Measurements from ENCODE around the gene SPATA1. TPM values are rescaled to one million over a fixed set of nuclear protein-coding genes. Genes with fewer than 3 reads are reported as not detected.

Gene SPATA1
- total RNA-seq, 2 experiments from 2014 or later, result 1.4 to 4.8 TPM

GRCh38 chr1:84571150-84571535, 65.0 kb downstream of the SPATA1 start:
- ChIA-PET POLR2A (no interaction called here), CTCF (ENCODE audit: unreplicated experiment) (no interaction called here)
- H3K4me2 ChIP-seq (ENCODE audit: low read length), result no peak overlapping the region
- intact Hi-C loops (cut with micrococcal nuclease; ENCODE audit: unreplicated experiment), result loop anchor here (5.0 kb wide), 2 partner anchors 121 to 494 kb away; partner anchors contain the start of gene SSX2IP
- H3K9me2 ChIP-seq (ENCODE audit: insufficient read depth, low read length), result no peaks in the 10 kb centered on the region
- H3K4me1 ChIP-seq (ENCODE audit: insufficient read depth, low read length, poor library complexity, severe bottlenecking), result peaks cover 20% of the 10 kb centered on the region
- no peak overlapping the region for H2AFZ ChIP-seq (ENCODE audit: low read length)
- H3K27ac ChIP-seq (ENCODE audit: low read depth, low read length, poor library complexity, severe bottlenecking), result no peak overlapping the region
- DNase-seq (ENCODE audit: low spot score), result no peak
- no peaks in the 10 kb centered on the region for H4K20me1 ChIP-seq (ENCODE audit: insufficient read depth, low read length)
- no peak overlapping the region for H3K4me3 ChIP-seq (ENCODE audit: low read depth, low read length, poor library complexity, severe bottlenecking)
- TF ChIP-seq CTCF (conservative IDR thresholded peaks at IDR 0.05; ENCODE audit: low read length) (no peak), EZH2phosphoT487 (IDR thresholded peaks at IDR 0.05; ENCODE audit: borderline replicate concordance, low read depth, low read length) (no peak)
- peaks cover 4% of the 10 kb centered on the region; the same call in 1 of the 2 replicates for H3K36me3 ChIP-seq (ENCODE audit: insufficient read depth, low read length)
- no peaks in the 10 kb centered on the region for H3K9me3 ChIP-seq (ENCODE audit: low read length)
- H3K79me2 ChIP-seq (ENCODE audit: insufficient read depth, low read depth, low read length), result peaks cover 6% of the 10 kb centered on the region; the same call in 1 of the 2 replicates
- no TSS peak for BruUV-seq (replicated peaks)

- BruUV-seq (replicated peaks), result TSS peak; percentile 75
- Histone ChIP-seq H3K4me3 (ENCODE audit: low read depth, low read length, poor library complexity, severe bottlenecking) (peak overlapping the region; percentile 72), H3K79me2 (ENCODE audit: insufficient read depth, low read depth, low read length) (peaks cover 6% of the 10 kb centered on the region; the same call in 1 of the 2 replicates), H3K27ac (ENCODE audit: low read depth, low read length, poor library complexity, severe bottlenecking) (peak overlapping the region; percentile 81), H4K20me1 (ENCODE audit: insufficient read depth, low read length) (no peaks in the 10 kb centered on the region), H3K9me2 (ENCODE audit: insufficient read depth, low read length) (no peaks in the 10 kb centered on the region), H3K36me3 (ENCODE audit: insufficient read depth, low read length) (peaks cover 4% of the 10 kb centered on the region; the same call in 1 of the 2 replicates), H2AFZ (ENCODE audit: low read length) (peak overlapping the region; percentile 59), H3K4me2 (ENCODE audit: low read length) (peak overlapping the region; percentile 89), H3K9me3 (ENCODE audit: low read length) (no peaks in the 10 kb centered on the region), H3K4me1 (ENCODE audit: insufficient read depth, low read length, poor library complexity, severe bottlenecking) (peaks cover 20% of the 10 kb centered on the region)
- ChIA-PET POLR2A (interaction anchor here (0.5 to 3.0 kb wide), 28 partner anchors 9 to 828 kb away, joined by 3 to 16 read pairs (median 4); partner anchors contain the start of genes GNG5, PRKACB, SAMD13 and SPATA1), CTCF (ENCODE audit: unreplicated experiment) (interaction anchor here (0.6 to 1.1 kb wide), 5 partner anchors 11 to 430 kb away, joined by 3 to 5 read pairs (median 3); partner anchors contain the start of gene PRKACB)
- no peak for TF ChIP-seq EZH2phosphoT487 (IDR thresholded peaks at IDR 0.05; ENCODE audit: borderline replicate concordance, low read depth, low read length)
- TF ChIP-seq CTCF (conservative IDR thresholded peaks at IDR 0.05; ENCODE audit: low read length), result no peak
- intact Hi-C loops (cut with micrococcal nuclease; ENCODE audit: unreplicated experiment), result loop anchor here (5.0 kb wide), 2 partner anchors 119 to 496 kb away; partner anchors contain the start of gene SSX2IP
- DNase-seq (ENCODE audit: low spot score), result peak; percentile 5
Measured at GRCh38 chr1:84573481-84573966, 67.3 kb downstream of the SPATA1 start.

Measured in OCI-LY7 (cell line).